HTERT RPE-1 (cell line): Measurements from ENCODE around the gene ARHGEF28.

ENCODE experiments used
- in situ Hi-C: fragments of 300-500 bp; cut with MboI; formaldehyde crosslinking; loops from 4 replicates; pipeline ENCODE4 v1.14.3; 2020; ENCODE audit warnings: low sequenced_read_pairs

Gene ARHGEF28

GRCh38 chr5:73692166-73692640, 66.2 kb downstream of the ARHGEF28 start:
- in situ Hi-C loops: no loop called here

- in situ Hi-C loops: no loop called here
Measured at GRCh38 chr5:73692981-73693380, 67.0 kb downstream of the ARHGEF28 start.

- in situ Hi-C loops: no loop called here
Measured at GRCh38 chr5:73693573-73694061, 67.6 kb downstream of the ARHGEF28 start.

- in situ Hi-C loops: no loop called here
Measured at GRCh38 chr5:73694089-73694488, 68.1 kb downstream of the ARHGEF28 start.

GRCh38 chr5:73698011-73698410, 72.0 kb downstream of the ARHGEF28 start:
- in situ Hi-C loops: no loop called here

GRCh38 chr5:73701566-73701965, 75.6 kb downstream of the ARHGEF28 start:
- in situ Hi-C loops: no loop called here

- in situ Hi-C loops: no loop called here
Measured at GRCh38 chr5:73702534-73702933, 76.5 kb downstream of the ARHGEF28 start.

- in situ Hi-C loops: no loop called here
Measured at GRCh38 chr5:73702951-73703350, 77.0 kb downstream of the ARHGEF28 start.

- in situ Hi-C loops: no loop called here
Measured at GRCh38 chr5:73705364-73705763, 79.4 kb downstream of the ARHGEF28 start.

- in situ Hi-C loops: no loop called here
Measured at GRCh38 chr5:73706963-73707362, 81.0 kb downstream of the ARHGEF28 start.

- in situ Hi-C loops: no loop called here
Measured at GRCh38 chr5:73709536-73710129, 83.6 kb downstream of the ARHGEF28 start.

- in situ Hi-C loops: no loop called here
Measured at GRCh38 chr5:73716284-73716808, 90.3 kb downstream of the ARHGEF28 start.

GRCh38 chr5:73718762-73719161, 92.8 kb downstream of the ARHGEF28 start:
- in situ Hi-C loops: no loop called here

- in situ Hi-C loops: no loop called here
Measured at GRCh38 chr5:73719632-73720031, 93.6 kb downstream of the ARHGEF28 start.

GRCh38 chr5:73722231-73722630, 96.2 kb downstream of the ARHGEF28 start:
- in situ Hi-C loops: no loop called here

GRCh38 chr5:73726071-73726470, 100.1 kb downstream of the ARHGEF28 start:
- in situ Hi-C loops: no loop called here

GRCh38 chr5:73726606-73727231, 100.7 kb downstream of the ARHGEF28 start:
- in situ Hi-C loops: no loop called here

GRCh38 chr5:73727470-73727869, 101.5 kb downstream of the ARHGEF28 start:
- in situ Hi-C loops: no loop called here

GRCh38 chr5:73728493-73729273, 102.7 kb downstream of the ARHGEF28 start:
- in situ Hi-C loops: no loop called here

- in situ Hi-C loops: no loop called here
Measured at GRCh38 chr5:73729329-73729728, 103.3 kb downstream of the ARHGEF28 start.

- in situ Hi-C loops: no loop called here
Measured at GRCh38 chr5:73732045-73732444, 106.0 kb downstream of the ARHGEF28 start.

- in situ Hi-C loops: no loop called here
Measured at GRCh38 chr5:73733219-73733618, 107.2 kb downstream of the ARHGEF28 start.
